Prostate gland (tissue), 2 donors: Measurements from ENCODE around the gene AAMP.
A peak's percentile ranks its signal among the peaks of the same experiment; 100 is the strongest.

Source experiments
- CTCF ChIP-seq, 4 experiments: fragments of 200-600 bp in 2 of 4; fragments of 450-650 bp in 2 of 4; sonication (generic) in 2 of 4; IDR thresholded peaks; 1 replicate in 3 of 4; 2 replicates in 1 of 4; pipeline ENCODE4 v1.5.1; 2016 to 2019; ENCODE audit warnings: antibody characterized with exemption in 4 of 4, mild to moderate bottlenecking in 2 of 4, moderate library complexity in 2 of 4
- POLR2A ChIP-seq: fragments of 450-650 bp; IDR thresholded peaks from one replicate; pipeline ENCODE4 v1.6.1; 2016; ENCODE audit warnings: antibody characterized with exemption, mild to moderate bottlenecking
- POLR2AphosphoS5 ChIP-seq: sonication (generic); formaldehyde crosslinking; IDR thresholded peaks from one replicate; pipeline ENCODE4 v1.6.1; 2017; ENCODE audit warnings: antibody characterized with exemption

DNA sequence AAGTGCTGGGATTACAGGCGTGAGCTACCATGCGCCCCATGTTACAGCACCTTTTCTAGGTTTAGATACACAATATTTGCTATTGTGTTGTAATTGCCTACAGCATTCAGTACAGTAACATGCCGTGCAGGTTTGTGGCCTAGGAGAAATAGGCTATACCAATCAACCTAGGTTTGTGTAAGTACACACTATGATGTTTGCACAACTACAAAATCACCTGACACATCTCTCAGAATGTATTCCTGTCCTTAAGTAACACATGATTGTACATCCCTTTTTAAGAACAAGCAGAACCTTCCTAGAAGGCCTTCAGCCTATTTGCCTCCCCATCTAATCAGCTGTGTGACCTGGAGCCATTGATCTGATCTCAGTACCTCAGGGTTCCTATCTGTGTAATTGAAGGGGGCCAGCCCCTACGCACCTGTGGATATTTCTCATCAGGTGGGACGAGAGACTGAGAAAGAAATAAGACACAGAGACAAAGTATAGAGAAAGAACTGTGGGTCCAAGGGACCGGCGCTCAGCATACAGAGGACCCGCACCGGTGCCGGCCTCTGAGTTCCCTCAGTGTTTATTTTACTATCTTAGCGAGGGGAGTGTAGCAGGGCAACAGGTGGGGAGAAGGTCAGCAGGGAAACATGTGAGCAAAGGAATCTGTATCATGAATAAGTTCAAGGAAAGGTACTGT, 41.1 kb upstream of the AAMP start:
- TF ChIP-seq CTCF (IDR thresholded peaks at IDR 0.05) (no peak), POLR2A (no peak), POLR2AphosphoS5 (peak; percentile 75)
